HG03460 (cell line): ENCODE measurements around the gene REPIN1.
A peak's percentile ranks its signal among the peaks of the same experiment; 100 is the strongest.

Experiments
- ATAC-seq: cut with Tn5 transposase; IDR thresholded peaks from one replicate; pipeline ENCODE4 v1.9.1; 2021; ENCODE audit not compliant: unreplicated experiment

Gene REPIN1

GRCh38 chr7:150336746-150337145 is 31.9 kb upstream of the REPIN1 start:
- ATAC-seq, result no peak

GRCh38 chr7:150337179-150337578 is 31.4 kb upstream of the REPIN1 start:
- no peak for ATAC-seq

- ATAC-seq, result no peak
Observed at GRCh38 chr7:150337659-150338081, 31.0 kb upstream of the REPIN1 start.

GRCh38 chr7:150338166-150338829 is 30.3 kb upstream of the REPIN1 start:
- no peak for ATAC-seq

- ATAC-seq, result no peak
Observed at GRCh38 chr7:150339409-150339809, 29.2 kb upstream of the REPIN1 start.

- ATAC-seq, result no peak
Observed at GRCh38 chr7:150340024-150340749, 28.4 kb upstream of the REPIN1 start.

GRCh38 chr7:150340875-150341262 is 27.8 kb upstream of the REPIN1 start:
- no peak for ATAC-seq

GRCh38 chr7:150341263-150342120 is 27.1 kb upstream of the REPIN1 start, which contains the start of gene RARRES2:
Gene RARRES2 (minus strand): TSS chr7:150341629. CDS start chr7:150340609, 1,020 bp downstream.
- ATAC-seq, result no peak

GRCh38 chr7:150342121-150342408 is 26.6 kb upstream of the REPIN1 start:
- ATAC-seq, result no peak

GRCh38 chr7:150343225-150343624 is 25.4 kb upstream of the REPIN1 start:
- no peak for ATAC-seq

GRCh38 chr7:150344299-150344698 is 24.3 kb upstream of the REPIN1 start:
- ATAC-seq, result no peak

- no peak for ATAC-seq
Observed at GRCh38 chr7:150345012-150345411, 23.6 kb upstream of the REPIN1 start.

GRCh38 chr7:150346922-150347321 is 21.7 kb upstream of the REPIN1 start:
- no peak for ATAC-seq

GRCh38 chr7:150351587-150352194 is 16.9 kb upstream of the REPIN1 start:
- ATAC-seq, result no peak

- no peak for ATAC-seq
Observed at GRCh38 chr7:150355666-150356059, 13.0 kb upstream of the REPIN1 start.

- ATAC-seq, result no peak
Observed at GRCh38 chr7:150356265-150356897, 12.2 kb upstream of the REPIN1 start.

- peak; percentile 65 for ATAC-seq
Observed at GRCh38 chr7:150357270-150357669, 11.4 kb upstream of the REPIN1 start.

- peak; percentile 29 for ATAC-seq
Observed at GRCh38 chr7:150357771-150358427, 10.7 kb upstream of the REPIN1 start.

- ATAC-seq, result no peak
Observed at GRCh38 chr7:150358433-150358832, 10.2 kb upstream of the REPIN1 start.

- ATAC-seq, result no peak
Observed at GRCh38 chr7:150358988-150359621, 9.5 kb upstream of the REPIN1 start.
